Fibroblast of pulmonary artery (primary cell): ENCODE data around the gene SDK1.

ENCODE experiments used
- DNase-seq: peaks from one replicate; pipeline ENCODE4 v3.0.0-alpha.2; 2010; ENCODE audit warnings: low read depth
- H3K4me3 ChIP-seq: replicated peaks from 2 replicates; pipeline ENCODE4 v1.5.1; 2011; ENCODE audit warnings: low read depth, mild to moderate bottlenecking, control low read depth, low read length, moderate library complexity
- TF ChIP-seq, protein P1 (sequence below): IDR thresholded peaks from 2 replicates; pipeline ENCODE4 v1.5.1; 2011; ENCODE audit warnings: mild to moderate bottlenecking, control low read depth, low read length, inconsistent platforms; ENCODE audit errors: missing control alignments

The SDK1 gene

DNA sequence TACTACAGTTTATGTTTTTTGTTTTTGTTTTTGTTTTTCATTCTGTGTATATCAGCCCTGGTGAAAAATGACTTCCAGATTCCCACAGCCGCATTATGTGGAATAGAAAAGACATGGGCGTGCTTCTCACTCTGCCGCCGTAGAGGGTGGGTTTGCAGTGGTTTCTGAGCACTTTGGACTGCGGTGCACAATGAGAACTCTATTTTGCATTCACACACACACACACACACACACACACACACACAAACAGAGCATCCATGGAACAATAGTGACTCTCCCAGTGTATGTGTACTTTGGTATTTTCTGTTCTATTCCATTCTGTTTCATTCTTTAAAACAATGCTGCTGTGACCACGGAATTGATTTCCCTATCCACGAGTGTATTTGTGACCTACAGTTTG, 723.8 kb downstream of the SDK1 start:
- H3K4me3 ChIP-seq: no peak overlapping the region
- no peak for DNase-seq
- TF ChIP-seq, protein P1, sequence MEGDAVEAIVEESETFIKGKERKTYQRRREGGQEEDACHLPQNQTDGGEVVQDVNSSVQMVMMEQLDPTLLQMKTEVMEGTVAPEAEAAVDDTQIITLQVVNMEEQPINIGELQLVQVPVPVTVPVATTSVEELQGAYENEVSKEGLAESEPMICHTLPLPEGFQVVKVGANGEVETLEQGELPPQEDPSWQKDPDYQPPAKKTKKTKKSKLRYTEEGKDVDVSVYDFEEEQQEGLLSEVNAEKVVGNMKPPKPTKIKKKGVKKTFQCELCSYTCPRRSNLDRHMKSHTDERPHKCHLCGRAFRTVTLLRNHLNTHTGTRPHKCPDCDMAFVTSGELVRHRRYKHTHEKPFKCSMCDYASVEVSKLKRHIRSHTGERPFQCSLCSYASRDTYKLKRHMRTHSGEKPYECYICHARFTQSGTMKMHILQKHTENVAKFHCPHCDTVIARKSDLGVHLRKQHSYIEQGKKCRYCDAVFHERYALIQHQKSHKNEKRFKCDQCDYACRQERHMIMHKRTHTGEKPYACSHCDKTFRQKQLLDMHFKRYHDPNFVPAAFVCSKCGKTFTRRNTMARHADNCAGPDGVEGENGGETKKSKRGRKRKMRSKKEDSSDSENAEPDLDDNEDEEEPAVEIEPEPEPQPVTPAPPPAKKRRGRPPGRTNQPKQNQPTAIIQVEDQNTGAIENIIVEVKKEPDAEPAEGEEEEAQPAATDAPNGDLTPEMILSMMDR: no peak

DNA sequence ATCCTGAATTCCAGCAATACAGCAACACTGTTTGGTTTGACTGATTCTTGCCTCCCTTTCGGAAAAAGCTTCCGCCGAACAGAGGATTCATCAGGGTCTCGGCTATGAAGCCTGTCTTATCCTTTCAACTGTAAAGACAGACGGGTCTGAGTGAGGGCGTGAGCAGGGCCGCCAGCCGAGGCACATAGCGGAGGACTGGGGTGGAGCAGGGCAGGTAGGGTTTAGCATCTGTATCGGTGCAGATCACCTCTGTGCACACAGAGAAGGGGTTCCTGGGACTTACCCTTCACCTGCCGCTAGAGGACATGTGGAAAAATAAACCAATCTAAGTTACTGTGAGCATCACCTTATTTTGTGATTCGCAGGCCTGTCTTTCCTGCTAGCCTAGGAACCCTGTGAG, 724.2 kb downstream of the SDK1 start:
- TF ChIP-seq, protein P1: no peak
- DNase-seq: no peak

DNA sequence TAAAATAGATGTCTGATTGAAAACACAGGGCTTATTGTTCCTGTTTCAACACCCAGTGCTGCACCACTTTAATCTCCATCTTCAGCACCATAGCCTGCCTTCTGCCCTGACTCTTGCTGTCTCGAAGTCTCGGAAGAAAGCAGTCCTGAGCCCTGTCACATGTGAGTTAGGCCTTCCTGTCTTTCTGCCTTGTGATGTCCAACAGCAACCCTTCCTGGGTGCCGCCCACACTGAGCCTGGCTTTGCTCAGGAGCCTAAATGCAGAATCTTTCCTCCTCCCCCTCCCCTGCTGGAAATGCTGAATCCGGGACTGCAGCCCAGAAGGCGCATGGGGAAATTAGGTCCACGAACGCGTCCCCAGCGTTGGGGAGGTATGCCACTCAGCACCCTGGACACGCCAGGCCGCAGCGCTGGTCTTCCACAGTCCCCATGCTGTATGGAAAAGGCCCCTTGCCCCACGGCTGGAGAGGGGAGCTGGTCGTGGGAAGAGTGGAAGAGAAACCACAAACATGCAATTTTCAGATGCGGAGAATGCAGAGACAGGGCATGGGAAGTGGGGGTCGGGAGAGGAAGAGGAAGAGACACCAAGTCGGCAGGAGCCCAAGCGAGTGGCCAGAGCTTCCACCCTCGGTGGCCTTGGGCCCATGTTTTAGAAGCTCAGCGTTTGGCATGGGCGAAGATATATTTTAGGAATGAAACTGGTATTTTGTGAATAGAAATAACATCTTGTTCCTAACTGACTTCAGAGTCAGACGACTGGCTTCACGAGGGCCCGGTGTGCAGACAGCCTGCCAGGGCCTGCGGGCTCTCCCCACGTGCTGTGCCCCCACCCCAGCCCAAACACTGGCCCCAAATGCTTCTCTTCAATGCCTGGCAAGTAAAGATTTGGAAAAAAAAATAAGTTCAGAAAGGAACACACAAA, 724.9 kb downstream of the SDK1 start:
- no peak overlapping the region for H3K4me3 ChIP-seq
- TF ChIP-seq, protein P1: no peak
- DNase-seq: no peak

More for the DNA sequence above, 724.2 kb downstream of the SDK1 start:
- no peak overlapping the region for H3K4me3 ChIP-seq

DNA sequence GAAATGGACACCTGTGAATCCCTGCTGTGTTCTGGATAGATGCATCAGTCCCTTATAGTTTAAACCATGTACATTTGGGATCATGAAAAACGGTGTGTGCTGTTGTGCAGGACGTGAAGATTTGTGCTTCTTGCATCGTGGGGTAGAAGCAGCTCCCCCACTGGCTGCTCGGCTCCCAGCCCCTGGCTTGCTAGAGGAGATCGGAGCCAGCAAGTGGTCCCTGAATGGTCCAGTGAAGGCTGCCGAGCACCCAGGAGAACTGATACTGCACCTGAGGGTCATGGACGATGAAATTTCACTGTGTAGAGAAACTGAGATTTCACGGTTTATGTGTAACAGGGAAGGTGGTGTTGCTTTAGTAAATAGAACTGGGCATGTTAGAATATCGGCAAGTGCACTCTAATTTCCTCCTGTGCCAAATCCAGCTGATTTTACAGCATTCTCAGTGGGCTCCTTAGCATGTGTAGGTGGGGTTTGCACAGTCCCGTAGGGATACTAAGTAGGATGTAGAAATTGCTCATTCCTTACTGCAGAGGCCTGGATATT, 726.0 kb downstream of the SDK1 start:
- no peak for DNase-seq
- TF ChIP-seq, protein P1: no peak
- no peak overlapping the region for H3K4me3 ChIP-seq

DNA sequence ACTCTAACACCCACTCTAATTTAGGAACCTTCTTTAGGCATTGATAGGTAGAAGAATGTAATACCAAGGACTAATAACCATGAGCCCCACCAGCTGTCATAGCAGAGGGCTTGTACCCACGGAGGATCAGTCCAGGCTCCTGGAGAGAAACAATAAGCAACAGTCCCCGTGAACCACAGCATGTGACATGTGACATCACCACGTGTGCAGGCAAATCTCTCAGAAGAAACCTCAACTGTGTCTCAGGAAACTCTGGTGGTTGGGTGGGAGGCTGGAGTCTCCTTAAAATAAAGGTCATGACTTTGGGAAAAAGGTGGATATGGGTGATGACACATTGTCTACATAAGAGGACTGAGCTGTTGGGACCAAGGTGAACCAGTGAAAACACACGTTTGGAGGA, 727.2 kb downstream of the SDK1 start:
- DNase-seq: no peak
- TF ChIP-seq, protein P1: no peak
- H3K4me3 ChIP-seq: no peak overlapping the region

DNA sequence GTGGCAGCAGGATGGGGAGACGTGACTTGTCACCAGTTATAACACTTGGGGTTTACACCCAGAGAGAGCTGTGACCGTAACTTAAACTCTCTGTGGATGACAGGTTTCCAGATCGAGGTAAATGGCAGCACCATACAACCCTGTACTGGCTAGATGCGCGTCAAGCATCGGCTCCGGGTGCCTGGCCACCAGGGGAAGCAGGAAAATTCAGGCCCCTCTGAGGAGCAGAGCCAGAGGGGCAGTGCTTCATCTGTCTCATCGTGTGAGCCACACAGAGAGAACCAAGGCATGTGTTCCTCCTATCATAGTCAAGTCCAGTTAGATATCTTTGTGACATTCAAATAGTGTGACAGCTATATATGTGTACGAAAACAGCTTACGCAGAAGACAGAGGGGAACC, 728.9 kb downstream of the SDK1 start:
- no peak overlapping the region for H3K4me3 ChIP-seq
- no peak for DNase-seq
- TF ChIP-seq, protein P1: no peak
